Measurements from ENCODE around the gene EIF4EBP3. TPM values are rescaled to one million over a fixed set of nuclear protein-coding genes. Genes with fewer than 3 reads are reported as not detected.

The EIF4EBP3 gene
- total RNA-seq, 1 experiment from 2014 or later: 7.7 TPM

GRCh38 chr5:140554454-140554853 lies 7.0 kb downstream of the EIF4EBP3 start:
- Histone ChIP-seq H3K56ac (ENCODE audit: insufficient read length, low read depth, low read length) (no peak overlapping the region), H3K27ac (ENCODE audit: insufficient read length, low read depth, low read length) (no peak overlapping the region), H2BK12ac (ENCODE audit: insufficient read length, low read depth, low read length) (no peak overlapping the region), H3K27me3 (ENCODE audit: insufficient read depth, low read length) (no peaks in the 10 kb centered on the region), H2BK5ac (ENCODE audit: insufficient read length, low read length) (no peak overlapping the region), H3K14ac (ENCODE audit: insufficient read depth, low read length) (no peak overlapping the region), H3K9me3 (ENCODE audit: control insufficient read depth, low read depth, low read length) (no peaks in the 10 kb centered on the region), H3K4ac (ENCODE audit: low read depth, low read length) (no peak overlapping the region), H3K9ac (ENCODE audit: extremely low read depth, insufficient read length, low read length) (no peak overlapping the region), H2BK15ac (ENCODE audit: low read depth, low read length) (no peak overlapping the region), H2BK120ac (ENCODE audit: low read depth, low read length, poor library complexity, severe bottlenecking) (no peak overlapping the region), H4K8ac (replicated peaks; ENCODE audit: insufficient read length, low read depth, low read length) (no peak overlapping the region), H4K5ac (ENCODE audit: insufficient read length, low read depth, low read length) (no peak overlapping the region), H2BK20ac (ENCODE audit: low read depth, low read length, poor library complexity, severe bottlenecking) (no peak overlapping the region), H2AFZ (ENCODE audit: low read length) (no peak overlapping the region), H3K79me1 (ENCODE audit: insufficient read depth, low read depth, low read length, poor library complexity, severe bottlenecking) (peaks cover 3% of the 10 kb centered on the region), H3T11ph (ENCODE audit: low read length) (no peak overlapping the region), H3K4me2 (ENCODE audit: insufficient read depth, insufficient read length, low read length) (no peak overlapping the region), H3K18ac (ENCODE audit: insufficient read length, low read depth, low read length) (no peak overlapping the region), H3K23ac (ENCODE audit: insufficient read length, low read depth, low read length) (no peak overlapping the region), H4K20me1 (ENCODE audit: control insufficient read depth, insufficient read depth, insufficient read length) (no peaks in the 10 kb centered on the region), H3K4me1 (ENCODE audit: insufficient read depth, low read length) (0 out of 2 replicates have a peak, but pooled peaks cover 3% of the 10 kb centered on the region), H2AK5ac (ENCODE audit: insufficient read length, low read length) (no peak overlapping the region), H3K23me2 (ENCODE audit: insufficient read length, low read depth, low read length, poor library complexity, severe bottlenecking) (no peaks in the 10 kb centered on the region), H3K79me2 (ENCODE audit: insufficient read depth, low read length) (peaks cover 6% of the 10 kb centered on the region), H4K91ac (ENCODE audit: insufficient read length, low read depth, low read length) (no peak overlapping the region)
- TF ChIP-seq, protein P1, sequence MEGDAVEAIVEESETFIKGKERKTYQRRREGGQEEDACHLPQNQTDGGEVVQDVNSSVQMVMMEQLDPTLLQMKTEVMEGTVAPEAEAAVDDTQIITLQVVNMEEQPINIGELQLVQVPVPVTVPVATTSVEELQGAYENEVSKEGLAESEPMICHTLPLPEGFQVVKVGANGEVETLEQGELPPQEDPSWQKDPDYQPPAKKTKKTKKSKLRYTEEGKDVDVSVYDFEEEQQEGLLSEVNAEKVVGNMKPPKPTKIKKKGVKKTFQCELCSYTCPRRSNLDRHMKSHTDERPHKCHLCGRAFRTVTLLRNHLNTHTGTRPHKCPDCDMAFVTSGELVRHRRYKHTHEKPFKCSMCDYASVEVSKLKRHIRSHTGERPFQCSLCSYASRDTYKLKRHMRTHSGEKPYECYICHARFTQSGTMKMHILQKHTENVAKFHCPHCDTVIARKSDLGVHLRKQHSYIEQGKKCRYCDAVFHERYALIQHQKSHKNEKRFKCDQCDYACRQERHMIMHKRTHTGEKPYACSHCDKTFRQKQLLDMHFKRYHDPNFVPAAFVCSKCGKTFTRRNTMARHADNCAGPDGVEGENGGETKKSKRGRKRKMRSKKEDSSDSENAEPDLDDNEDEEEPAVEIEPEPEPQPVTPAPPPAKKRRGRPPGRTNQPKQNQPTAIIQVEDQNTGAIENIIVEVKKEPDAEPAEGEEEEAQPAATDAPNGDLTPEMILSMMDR (conservative IDR thresholded peaks at IDR 0.05): no peak
- Mint-ChIP-seq H3K4me1 (peaks cover 25 to 26% of the 10 kb centered on the region in 2 experiments), H3K27ac (peak overlapping the region in 1 of 3 experiments; percentile 37; a peak in 1 of 7 replicates), H3K36me3 (ENCODE audit: insufficient read depth in 1 of 3, low read depth in 3 of 3) (peaks cover 15 to 53% (median 44%) of the 10 kb centered on the region in 3 experiments), H3K27me3 (ENCODE audit: low read depth) (no peaks in the 10 kb centered on the region), H3K4me3 (no peak overlapping the region), H3K9me3 (no peaks in the 10 kb centered on the region)
- no CpG with 5 or more reads among the region's 2 CpGs for WGBS (ENCODE audit: extremely low coverage, insufficient read length, low lambda C conversion rate)
- DNase-seq: no peak
